A673 (cell line): Measurements from ENCODE around the gene SIT1. TPM values are rescaled to one million over a fixed set of nuclear protein-coding genes. Genes with fewer than 3 reads are reported as not detected.

Source experiments
- BruUV-seq: library from RNA; stranded (reverse); fragments of 400-500 nt; replicated peaks from 2 replicates; lab custom pipeline; 2021; lab: Mats Ljungman, UMichigan
- CTCF ChIA-PET: fragments of 300-600 bp; sonication (Branson Sonifier 250); formaldehyde crosslinking; loops from one replicate; lab custom pipeline; 2022; ENCODE audit warnings: antibody characterized with exemption; lab: Charles Lee
- POLR2A ChIA-PET: fragments of 300-600 bp; sonication (Branson Sonifier 250); formaldehyde crosslinking; loops from one replicate; lab custom pipeline; 2022; ENCODE audit warnings: antibody characterized with exemption; ENCODE audit not compliant: low non-redundant PET; lab: Charles Lee
- DNase-seq: peaks from one replicate; pipeline ENCODE4 v3.0.0-alpha.2; 2015; ENCODE audit warnings: low spot score
- H3K27ac ChIP-seq: fragments of 200-600 bp; sonication (generic); 2 replicates; pipeline ENCODE4 v1.5.1; 2016; ENCODE audit warnings: mixed run types, low read depth, mild to moderate bottlenecking, mixed read lengths, antibody characterized with exemption, low read length; ENCODE audit not compliant: poor library complexity, severe bottlenecking
- H3K27me3 ChIP-seq: fragments of 200-600 bp; sonication (generic); replicated peaks from 2 replicates; pipeline ENCODE4 v1.6.1; 2017; ENCODE audit warnings: mixed run types, low read depth, mild to moderate bottlenecking, mixed read lengths, antibody characterized with exemption, low read length; ENCODE audit not compliant: insufficient read depth, poor library complexity
- H3K36me3 ChIP-seq: fragments of 200-600 bp; sonication (generic); 2 replicates; pipeline ENCODE4 v1.6.1; 2016; ENCODE audit warnings: mixed run types, mild to moderate bottlenecking, mixed read lengths, antibody characterized with exemption, low read length; ENCODE audit not compliant: insufficient read depth, poor library complexity, severe bottlenecking
- H3K4me1 ChIP-seq: fragments of 200-600 bp; sonication (generic); 2 replicates; pipeline ENCODE4 v1.6.1; 2017; ENCODE audit warnings: mixed run types, mild to moderate bottlenecking, mixed read lengths, antibody characterized with exemption, low read length; ENCODE audit not compliant: insufficient read depth, poor library complexity, severe bottlenecking
- H3K4me3 ChIP-seq: fragments of 200-600 bp; sonication (generic); 2 replicates; pipeline ENCODE4 v1.5.1; 2016; ENCODE audit warnings: low read depth, mixed run types, mild to moderate bottlenecking, mixed read lengths, low read length; ENCODE audit not compliant: poor library complexity, severe bottlenecking
- H3K9me3 ChIP-seq: fragments of 200-600 bp; sonication (generic); 2 replicates; pipeline ENCODE4 v1.6.1; 2016; ENCODE audit warnings: mixed run types, low read depth, mild to moderate bottlenecking, mixed read lengths, antibody characterized with exemption, low read length; ENCODE audit not compliant: poor library complexity, severe bottlenecking
- EZH2 ChIP-seq: fragments of 200-600 bp; sonication (generic); IDR thresholded peaks from 2 replicates; pipeline ENCODE4 v1.6.1; 2017; ENCODE audit warnings: borderline replicate concordance, low read depth, mild to moderate bottlenecking, mixed read lengths, antibody characterized with exemption, low read length; ENCODE audit not compliant: poor library complexity, severe bottlenecking
- intact Hi-C: fragments of 100-400 bp; cut with micrococcal nuclease; formaldehyde crosslinking; loops from one replicate; pipeline ENCODE4 v1.10.0; 2022; ENCODE audit not compliant: unreplicated experiment
- total RNA-seq: library from RNA; stranded (reverse); gene quantifications from 2 replicates; pipeline ENCODE4 v1.2.3, GENCODE V29; 2021
- TF ChIP-seq, protein P1 (sequence below): fragments of 300-800, 200-600 bp; sonication (generic); conservative IDR thresholded peaks from 2 replicates; pipeline ENCODE4 v1.5.1; 2017; ENCODE audit warnings: low read depth, mild to moderate bottlenecking, antibody characterized with exemption, low read length, moderate library complexity, mixed read lengths

The SIT1 gene
- total RNA-seq, 1 experiment from 2014 or later: not detected

DNA sequence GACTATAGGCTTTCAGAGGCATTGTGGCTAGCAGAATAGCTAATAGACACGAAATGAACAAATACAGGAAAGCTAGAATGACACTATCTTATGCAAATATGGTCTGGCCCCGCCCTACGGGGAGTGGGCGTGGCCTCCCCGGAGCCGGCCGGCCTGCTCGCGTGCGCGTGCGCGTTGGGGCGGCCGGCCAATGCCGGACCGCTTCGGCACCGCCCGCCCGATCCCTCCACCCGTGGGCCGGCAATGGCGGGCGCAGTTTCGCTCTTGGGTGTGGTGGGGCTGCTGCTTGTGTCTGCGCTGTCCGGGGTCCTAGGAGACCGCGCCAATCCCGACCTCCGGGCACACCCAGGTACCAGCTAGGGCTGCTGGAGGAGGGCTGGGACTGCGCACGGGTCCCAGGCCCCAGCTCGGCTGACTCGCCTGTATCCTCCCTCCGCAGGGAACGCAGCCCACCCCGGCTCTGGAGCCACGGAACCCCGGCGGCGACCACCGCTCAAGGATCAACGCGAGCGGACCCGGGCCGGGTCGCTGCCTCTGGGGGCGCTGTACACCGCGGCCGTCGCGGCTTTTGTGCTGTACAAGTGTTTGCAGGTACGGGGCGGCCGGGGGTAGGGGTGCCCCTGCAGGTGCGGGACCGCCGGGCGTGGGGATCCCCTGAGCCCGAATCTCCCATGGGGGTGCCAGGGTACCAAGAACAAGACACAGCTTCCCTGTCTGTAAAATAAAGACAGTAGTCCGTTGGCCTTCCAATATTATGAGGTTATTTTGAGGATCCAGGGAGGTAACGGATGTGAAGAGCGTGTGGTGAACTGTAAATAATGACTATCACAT, 7.6 kb upstream of the SIT1 start, which contains the start of gene CCDC107:
Gene CCDC107, plus strand, starts transcription at position 156 of the 831 bp plus-strand sequence. Its CDS starts 88 bp downstream, at position 244.
- TSS peak; percentile 69 for BruUV-seq
- H3K4me1 ChIP-seq: peaks cover 15% of the 10 kb centered on the region
- TF ChIP-seq, protein P1, sequence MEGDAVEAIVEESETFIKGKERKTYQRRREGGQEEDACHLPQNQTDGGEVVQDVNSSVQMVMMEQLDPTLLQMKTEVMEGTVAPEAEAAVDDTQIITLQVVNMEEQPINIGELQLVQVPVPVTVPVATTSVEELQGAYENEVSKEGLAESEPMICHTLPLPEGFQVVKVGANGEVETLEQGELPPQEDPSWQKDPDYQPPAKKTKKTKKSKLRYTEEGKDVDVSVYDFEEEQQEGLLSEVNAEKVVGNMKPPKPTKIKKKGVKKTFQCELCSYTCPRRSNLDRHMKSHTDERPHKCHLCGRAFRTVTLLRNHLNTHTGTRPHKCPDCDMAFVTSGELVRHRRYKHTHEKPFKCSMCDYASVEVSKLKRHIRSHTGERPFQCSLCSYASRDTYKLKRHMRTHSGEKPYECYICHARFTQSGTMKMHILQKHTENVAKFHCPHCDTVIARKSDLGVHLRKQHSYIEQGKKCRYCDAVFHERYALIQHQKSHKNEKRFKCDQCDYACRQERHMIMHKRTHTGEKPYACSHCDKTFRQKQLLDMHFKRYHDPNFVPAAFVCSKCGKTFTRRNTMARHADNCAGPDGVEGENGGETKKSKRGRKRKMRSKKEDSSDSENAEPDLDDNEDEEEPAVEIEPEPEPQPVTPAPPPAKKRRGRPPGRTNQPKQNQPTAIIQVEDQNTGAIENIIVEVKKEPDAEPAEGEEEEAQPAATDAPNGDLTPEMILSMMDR: peak; percentile 73
- TF ChIP-seq EZH2: no peak
- intact Hi-C loops: loop anchor here (1.0 to 5.0 kb wide), 4 partner anchors 12 to 541 kb away; partner anchors contain the start of genes ATOSB, CREB3, SPAG8 and TLN1
- H3K36me3 ChIP-seq: peaks cover 32% of the 10 kb centered on the region
- peak within 1 kb of the TSS; percentile 97 for H3K27ac ChIP-seq
- no peaks in the 10 kb centered on the region for H3K27me3 ChIP-seq
- no peaks in the 10 kb centered on the region for H3K9me3 ChIP-seq
- peak; percentile 86 for DNase-seq
- ChIA-PET CTCF (interaction anchor here (0.6 to 1.1 kb wide), 2 partner anchors 38 to 344 kb away, joined by 5 to 8 read pairs; no protein-coding TSS in a partner anchor), POLR2A (interaction anchor here (0.5 to 0.6 kb wide), 2 partner anchors 12 to 26 kb away, joined by 4 to 5 read pairs; no protein-coding TSS in a partner anchor)
- H3K4me3 ChIP-seq: peak within 1 kb of the TSS; percentile 74

DNA sequence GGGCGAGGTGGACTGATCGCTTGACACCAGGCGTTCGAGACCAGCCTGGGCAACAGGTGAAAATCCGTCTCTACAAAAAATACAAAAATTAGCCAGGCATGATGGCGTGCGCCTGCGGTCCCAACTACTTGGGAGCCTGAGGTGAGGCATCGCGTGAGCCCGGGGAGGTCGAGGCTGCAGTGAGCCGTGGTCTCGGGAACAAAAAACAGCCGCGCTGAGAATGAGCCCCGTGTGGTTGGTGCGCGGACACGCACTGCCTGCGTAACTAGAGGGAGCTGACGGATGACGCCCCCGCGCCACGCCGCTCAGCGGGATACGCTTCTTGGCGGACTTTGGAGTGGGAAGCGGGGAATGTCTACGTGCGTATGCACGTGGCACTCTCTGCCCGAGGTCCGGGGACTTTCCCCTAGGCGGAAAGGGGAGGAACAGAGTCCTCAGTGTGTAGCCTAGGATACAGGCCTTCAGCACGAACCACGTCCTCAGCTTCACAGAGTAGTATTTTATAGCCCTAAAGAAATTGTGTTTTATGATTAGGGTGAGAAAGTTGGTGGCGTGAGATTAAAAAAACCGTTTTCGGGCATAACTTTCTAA, 6.9 kb upstream of the SIT1 start, which contains the start of gene RMRP:
Gene RMRP, minus strand, starts transcription at position 474 of the 591 bp plus-strand sequence.
- CTCF ChIA-PET: interaction anchor here (0.6 to 1.1 kb wide), 2 partner anchors 39 to 344 kb away, joined by 5 to 8 read pairs; no protein-coding TSS in a partner anchor
- TF ChIP-seq, protein P1: peak; percentile 30; the same call in 1 of the 2 replicates
- TF ChIP-seq EZH2: no peak

More for the DNA sequence above, 6.9 kb upstream of the SIT1 start, which contains the start of gene RMRP:
- no peaks in the 10 kb centered on the region for H3K27me3 ChIP-seq
- POLR2A ChIA-PET: interaction anchor here (0.6 kb wide), 1 partner anchor 11 kb away, joined by 5 read pairs; no protein-coding TSS in a partner anchor
- peak within 1 kb of the TSS; percentile 97 for H3K27ac ChIP-seq
- DNase-seq: peak; percentile 100
- H3K9me3 ChIP-seq: no peaks in the 10 kb centered on the region
- peaks cover 11% of the 10 kb centered on the region for H3K4me1 ChIP-seq
- no TSS peak for BruUV-seq
- H3K36me3 ChIP-seq: peaks cover 27% of the 10 kb centered on the region
- intact Hi-C loops: loop anchor here (1.0 to 5.0 kb wide), 4 partner anchors 11 to 540 kb away; partner anchors contain the start of genes ATOSB, CREB3, SPAG8 and TLN1
- H3K4me3 ChIP-seq: peak within 1 kb of the TSS; percentile 74
